ENCODE results near the gene TRIM52.

TRIM52 gene

DNA sequence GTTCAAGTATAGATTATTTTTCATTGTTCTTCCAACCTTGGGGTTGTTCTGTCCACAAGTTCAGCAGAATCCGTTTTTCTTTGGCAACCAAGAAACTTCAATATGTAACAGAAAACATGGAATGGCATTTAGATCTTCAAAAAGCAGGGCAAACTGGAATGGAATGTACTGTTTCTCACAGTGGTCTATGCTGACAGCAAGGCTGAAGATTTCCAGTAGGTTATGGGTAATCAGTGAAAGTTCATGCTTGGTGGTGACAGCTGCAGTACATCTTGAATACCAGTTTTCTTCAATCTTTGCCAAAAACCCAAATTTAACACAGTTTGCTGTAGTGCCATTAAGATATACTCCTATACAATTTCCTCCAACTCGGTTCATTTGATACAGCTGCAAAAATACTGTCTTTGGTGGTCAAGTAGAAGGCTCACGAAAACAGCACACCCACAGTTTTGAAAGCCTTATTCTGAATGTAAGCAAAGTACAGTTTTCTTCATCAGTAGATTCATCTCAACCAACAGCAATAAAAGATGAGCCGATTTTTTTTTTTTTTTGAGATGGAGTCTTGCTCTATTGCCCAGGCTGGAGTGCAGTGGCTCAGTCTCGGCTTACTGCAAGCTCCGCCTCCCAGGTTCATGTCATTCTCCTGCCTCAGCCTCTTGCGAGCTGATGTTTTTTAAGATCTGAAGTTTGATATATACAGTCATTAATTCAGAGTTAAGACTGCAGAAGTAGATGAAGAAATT, 4.9 kb downstream of the TRIM52 start:
- DNase-seq = no peak

GRCh38 chr5:181255276-181255675, 5.7 kb downstream of the TRIM52 start:
- DNase-seq = no peak

- no peak for DNase-seq
Observed at GRCh38 chr5:181248277-181248676, 12.7 kb downstream of the TRIM52 start.

- DNase-seq = no peak
Observed at GRCh38 chr5:181246276-181247049, 14.5 kb downstream of the TRIM52 start.

DNA sequence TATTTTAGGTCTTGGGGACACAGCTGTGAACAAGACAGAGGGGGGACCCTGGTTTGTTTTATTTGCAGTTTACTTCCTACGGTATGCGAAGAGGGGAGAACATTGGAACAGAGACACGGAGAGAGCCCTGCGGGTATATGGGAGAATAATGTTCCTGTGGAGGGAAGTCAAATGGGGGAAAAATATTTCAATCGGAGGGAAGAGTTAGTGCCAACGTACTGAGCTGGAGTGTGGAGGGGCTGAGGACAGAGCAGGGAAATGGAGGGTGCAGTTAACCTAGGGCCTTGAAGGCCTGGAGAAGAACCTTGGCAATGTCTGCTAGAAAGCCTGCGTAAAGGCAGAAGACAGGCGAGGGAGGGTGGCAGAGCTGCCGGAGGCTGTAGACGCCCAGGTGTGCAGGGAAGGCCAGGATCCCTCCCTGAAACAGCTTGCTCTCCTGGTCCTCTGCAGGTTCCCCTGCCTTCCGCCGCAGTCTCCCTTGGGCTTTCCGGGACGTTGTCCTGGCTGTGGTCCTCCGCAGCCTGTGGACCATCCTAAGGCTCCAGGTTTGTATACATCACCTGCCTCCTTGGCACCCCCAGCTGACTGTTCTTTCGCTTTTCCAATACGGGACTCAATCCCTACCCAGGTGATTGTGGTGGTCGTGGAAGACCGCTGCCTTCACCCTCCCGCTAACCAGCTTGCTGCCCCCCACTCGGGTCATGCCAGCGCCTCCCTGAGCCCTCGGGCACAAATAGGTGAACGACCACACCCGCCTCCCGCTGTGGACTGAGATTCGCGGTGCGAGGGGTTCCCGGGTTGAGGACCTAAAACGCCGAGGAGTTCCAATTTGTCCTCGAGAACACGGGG, 15.3 kb downstream of the TRIM52 start:
- no peak for DNase-seq

- no peak for DNase-seq
Observed at GRCh38 chr5:181243564-181244343, 17.2 kb downstream of the TRIM52 start, which contains the start of gene RACK1. RACK1 (minus strand) TSS chr5:181243906; CDS start chr5:181243800, 106 bp downstream.

- no peak for DNase-seq
Observed at GRCh38 chr5:181243018-181243563, 17.9 kb downstream of the TRIM52 start.

GRCh38 chr5:181242031-181242451, 18.9 kb downstream of the TRIM52 start:
- DNase-seq = no peak

DNA sequence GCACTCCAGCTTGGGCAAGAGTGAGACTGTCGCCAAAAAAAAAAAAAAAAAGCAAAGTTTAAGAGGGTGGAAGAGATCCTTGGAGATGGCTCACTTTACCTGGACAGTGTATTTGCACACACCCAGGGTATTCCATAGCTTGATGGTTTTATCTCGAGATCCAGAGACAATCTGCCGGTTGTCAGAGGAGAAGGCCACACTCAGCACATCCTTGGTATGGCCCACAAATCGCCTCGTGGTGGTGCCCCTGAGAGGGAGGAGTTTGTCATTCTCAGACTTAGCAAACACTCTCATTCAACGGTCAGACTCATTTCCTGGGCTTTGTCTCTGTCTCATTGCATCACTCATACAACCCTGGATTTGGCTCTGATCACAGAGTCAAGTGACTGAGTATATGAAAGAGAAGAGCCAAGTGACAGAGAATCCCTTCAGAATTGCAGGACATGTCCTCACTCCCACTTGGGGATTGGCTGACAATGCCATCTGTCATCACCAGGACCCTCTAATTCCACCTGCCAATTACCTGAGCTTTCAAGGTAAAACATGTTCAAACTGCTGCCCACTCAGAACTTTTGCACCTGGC, 19.5 kb downstream of the TRIM52 start:
- no peak for DNase-seq

DNA sequence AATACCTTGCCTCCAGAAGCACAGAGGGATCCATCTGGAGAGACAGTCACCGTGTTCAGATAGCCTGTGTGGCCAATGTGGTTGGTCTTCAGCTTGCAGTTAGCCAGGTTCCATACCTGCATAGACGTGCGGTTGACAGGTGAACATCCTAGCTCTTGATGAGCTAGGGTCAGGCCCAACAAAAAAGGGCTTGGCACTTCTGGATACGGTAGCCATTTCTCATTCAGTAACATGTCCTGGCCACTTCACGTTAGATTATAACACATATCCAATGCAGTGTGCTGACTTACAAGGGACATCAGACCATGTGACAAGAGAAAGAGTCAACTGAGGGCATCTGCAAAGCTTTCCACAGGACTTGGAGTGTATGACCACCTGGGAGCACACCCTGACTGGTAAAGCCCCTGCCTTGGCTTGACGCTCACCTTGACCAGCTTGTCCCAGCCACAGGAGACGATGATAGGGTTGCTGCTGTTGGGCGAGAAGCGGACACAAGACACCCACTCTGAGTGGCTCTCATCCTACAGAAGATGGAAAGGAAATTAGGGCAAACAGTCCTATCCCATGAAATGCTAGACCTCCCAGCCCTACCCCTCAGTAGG, 21.8 kb downstream of the TRIM52 start:
- no peak for DNase-seq

DNA sequence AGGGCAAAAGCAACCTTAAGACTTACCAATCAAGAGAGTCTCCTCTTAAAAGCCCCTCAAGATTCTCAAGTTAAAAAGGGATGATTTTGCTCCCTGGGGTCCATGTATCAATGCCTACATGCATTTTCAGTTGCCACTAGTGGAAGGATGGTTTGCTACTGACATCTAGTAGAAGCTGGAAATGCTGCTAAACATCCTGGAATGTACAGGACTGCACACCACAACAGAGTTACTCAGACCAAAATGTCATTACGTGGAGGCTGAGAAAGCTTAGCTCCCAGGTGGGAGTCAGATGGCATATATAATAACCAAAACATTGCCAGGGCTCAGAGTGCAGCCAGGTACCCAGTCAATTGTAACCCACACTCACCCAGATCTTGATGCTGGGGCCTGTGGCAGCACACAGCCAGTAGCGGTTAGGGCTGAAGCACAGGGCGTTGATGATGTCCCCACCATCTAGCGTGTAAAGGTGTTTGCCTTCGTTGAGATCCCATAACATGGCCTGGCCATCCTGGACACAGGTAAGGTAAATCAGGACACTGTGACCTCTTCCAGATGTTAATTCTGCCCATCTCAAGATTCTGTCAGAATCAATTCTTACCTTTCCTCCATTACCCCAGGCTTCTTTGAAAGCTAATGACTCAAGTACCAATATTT, 23.1 kb downstream of the TRIM52 start:
- DNase-seq = no peak

DNA sequence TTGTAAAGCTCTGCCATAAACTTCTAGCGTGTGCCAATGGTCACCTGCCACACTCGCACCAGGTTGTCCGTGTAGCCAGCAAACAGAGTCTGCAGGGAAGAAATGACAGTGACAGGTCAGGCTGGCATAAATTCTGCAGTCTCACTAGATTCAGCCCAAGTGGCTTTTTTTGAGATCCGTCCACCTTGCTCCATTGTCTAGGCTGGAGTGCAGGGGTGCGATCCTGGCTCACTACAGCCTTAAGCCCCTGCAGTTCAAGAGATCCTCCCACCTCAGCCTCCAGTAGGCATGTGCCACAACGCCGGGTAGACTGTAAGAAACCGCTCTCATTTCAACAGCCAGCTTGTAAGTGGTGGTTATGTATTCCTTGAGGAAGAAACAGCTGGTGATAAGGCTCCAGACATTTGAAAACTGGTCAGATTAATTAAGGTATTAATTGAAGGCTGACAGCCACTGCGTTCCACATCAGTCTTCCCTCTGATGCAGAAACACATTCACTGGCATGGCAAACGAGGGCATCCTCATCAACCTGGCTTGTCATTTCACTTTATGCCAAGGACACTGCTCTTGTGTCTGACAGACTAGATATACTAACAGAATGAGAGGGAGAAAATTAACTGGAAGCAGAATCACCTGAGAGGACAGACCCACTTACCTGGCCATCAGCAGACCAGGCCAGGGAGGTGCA, 23.8 kb downstream of the TRIM52 start:
- DNase-seq = no peak

DNA sequence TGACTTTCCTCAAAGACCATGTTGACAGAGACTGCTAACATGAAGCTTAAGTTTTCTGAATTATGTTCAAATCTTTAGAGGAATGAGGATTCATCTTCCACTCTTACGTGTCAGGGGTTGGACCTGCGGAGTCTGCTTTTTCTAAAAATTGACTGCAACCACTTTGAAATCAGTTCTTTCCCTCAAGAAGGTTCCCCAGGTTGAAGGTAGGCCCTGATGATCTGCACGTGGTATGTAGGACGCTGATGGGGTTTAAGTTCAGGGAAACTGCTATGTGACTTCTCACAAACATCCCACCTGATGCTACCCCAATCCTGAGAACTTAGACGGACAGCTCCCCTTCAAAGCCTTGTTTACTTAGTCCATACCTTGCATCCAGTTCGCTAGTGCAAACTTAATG, 24.5 kb downstream of the TRIM52 start:
- DNase-seq = no peak

DNA sequence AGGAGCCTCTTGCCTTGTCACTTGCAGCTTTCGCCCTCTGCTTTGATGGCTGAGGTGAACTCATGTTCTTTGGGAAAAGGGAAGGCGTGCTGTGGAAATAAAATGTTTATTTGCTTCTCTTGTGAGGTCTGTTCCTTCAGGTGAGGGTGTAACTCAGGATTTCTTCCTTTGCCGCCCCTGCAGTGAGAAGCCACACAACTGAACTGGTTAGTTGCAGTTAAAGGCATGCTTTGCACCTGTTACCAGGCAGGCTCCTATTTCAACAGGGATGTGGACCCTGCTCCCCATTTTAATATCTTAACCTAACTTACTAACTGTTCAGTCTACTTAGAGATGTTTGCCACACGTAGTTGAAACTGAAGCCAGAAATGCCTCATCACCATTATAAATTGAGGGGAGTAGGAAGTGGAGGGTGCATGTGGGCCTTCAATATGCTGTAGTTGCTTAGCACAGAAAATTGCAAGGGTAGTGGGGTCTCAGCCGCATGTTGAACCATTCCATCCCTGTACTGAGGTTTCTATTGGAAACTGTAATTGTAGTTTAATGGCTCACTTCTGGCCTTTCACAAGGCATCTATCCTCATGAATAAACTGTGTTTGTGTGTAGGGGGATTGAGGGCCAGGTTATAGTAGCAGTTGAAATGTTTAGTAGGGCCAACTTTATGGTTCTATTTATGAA, 25.1 kb downstream of the TRIM52 start:
- DNase-seq = no peak

DNA sequence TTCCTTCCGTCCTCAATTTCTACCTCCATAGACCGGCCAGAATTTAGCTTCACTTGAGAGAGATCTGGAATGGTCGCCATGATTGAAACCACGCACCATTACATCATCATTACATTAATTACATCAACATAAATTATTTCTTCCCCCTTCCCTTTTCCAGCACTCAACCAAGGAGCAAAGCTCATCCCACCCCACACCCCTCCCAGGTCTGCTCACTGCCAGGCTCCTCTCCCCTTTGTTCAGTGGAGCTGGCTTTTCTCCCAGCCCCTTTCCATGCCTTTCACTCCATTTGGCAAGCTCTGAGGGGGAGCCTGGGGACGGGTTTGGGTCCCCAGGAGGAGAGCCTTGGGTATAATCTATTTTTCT, 25.6 kb downstream of the TRIM52 start:
- DNase-seq = no peak

DNA sequence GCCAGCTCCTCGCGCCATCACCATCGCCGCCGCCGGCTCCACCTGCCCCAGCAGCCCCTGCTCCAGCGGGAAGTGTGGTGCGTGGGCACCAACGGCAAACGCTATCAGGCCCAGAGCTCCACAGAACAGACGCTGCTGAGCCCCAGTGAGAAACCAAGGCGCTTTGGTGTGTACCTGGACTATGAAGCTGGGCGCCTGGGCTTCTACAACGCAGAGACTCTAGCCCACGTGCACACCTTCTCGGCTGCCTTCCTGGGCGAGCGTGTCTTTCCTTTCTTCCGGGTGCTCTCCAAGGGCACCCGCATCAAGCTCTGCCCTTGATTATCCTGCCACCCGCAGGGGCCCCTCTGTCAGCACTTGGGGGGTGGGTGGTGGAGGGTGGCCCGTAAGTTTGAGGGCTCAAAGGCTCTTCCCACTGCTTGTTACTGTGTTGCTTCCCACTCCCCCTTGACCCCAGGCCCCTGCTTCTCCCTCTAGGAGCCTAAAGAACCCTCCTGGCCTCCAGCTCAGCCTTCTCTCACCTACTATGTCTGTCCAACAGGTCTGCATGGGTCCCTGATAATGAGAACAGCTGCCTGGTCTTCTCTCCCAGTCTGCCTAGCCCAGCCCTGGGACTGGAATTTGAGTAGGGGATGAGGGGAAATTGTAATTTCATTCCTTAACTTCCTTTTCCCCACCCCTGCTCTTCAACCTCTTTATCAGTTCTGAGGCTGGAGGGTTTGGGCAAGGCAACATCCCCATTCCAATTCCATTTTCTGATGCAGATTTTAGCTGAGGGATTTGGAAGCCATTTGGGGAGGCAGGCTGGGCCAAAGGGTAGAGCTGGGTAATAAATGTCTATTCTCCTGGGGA, 26.3 kb downstream of the TRIM52 start:
- no peak for DNase-seq

GRCh38 chr5:181233801-181234454, 27.0 kb downstream of the TRIM52 start:
- no peak for DNase-seq
